Inflammatory macrophage treated with lipopolysaccharide for 1 hour (primary cell): Measurements from ENCODE around the gene TOR1AIP1.
A peak's percentile ranks its signal among the peaks of the same experiment; 100 is the strongest.
"Not testable (repeated sequence)": the region's sequence is repeated elsewhere in the genome, so short reads cannot be mapped to it uniquely, and the experiment has no call there.

Experiments
- DNase-seq, 2 donors: peaks; one replicate each; pipeline ENCODE4 v3.0.0-alpha.2; 2020 to 2022

TOR1AIP1 gene

GRCh38 chr1:179941454-179941853 lies 59.4 kb downstream of the TOR1AIP1 start:
- DNase-seq = no peak

- DNase-seq = peak; percentile 52 to 61
These were observed 68.6 kb downstream of the TOR1AIP1 start for GRCh38 chr1:179950651-179951050.

- DNase-seq = no peak
These were observed 69.5 kb downstream of the TOR1AIP1 start for GRCh38 chr1:179951383-179952144.

- DNase-seq = peak; percentile 55 to 59
These were observed 70.1 kb downstream of the TOR1AIP1 start for GRCh38 chr1:179952186-179952585.

- peak; percentile 63 to 69 for DNase-seq
These were observed 71.9 kb downstream of the TOR1AIP1 start for GRCh38 chr1:179953974-179954492.

- peak; percentile 96 for DNase-seq
These were observed 72.6 kb downstream of the TOR1AIP1 start, which contains the start of gene CEP350 for GRCh38 chr1:179954493-179955286. Gene CEP350, plus strand, starts transcription at chr1:179954810. Its CDS starts 31,372 bp downstream, at chr1:179986182.

- DNase-seq = peak; percentile 72 to 79
These were observed 73.2 kb downstream of the TOR1AIP1 start for GRCh38 chr1:179955287-179955680.

- no peak for DNase-seq
These were observed 73.6 kb downstream of the TOR1AIP1 start for GRCh38 chr1:179955731-179956130.

GRCh38 chr1:179958359-179958758 lies 76.3 kb downstream of the TOR1AIP1 start:
- DNase-seq = no peak

- DNase-seq = not testable (repeated sequence)
These were observed 80.1 kb downstream of the TOR1AIP1 start for GRCh38 chr1:179962168-179962567.

- no peak for DNase-seq
These were observed 84.5 kb downstream of the TOR1AIP1 start for GRCh38 chr1:179966551-179966950.

- no peak for DNase-seq
These were observed 86.4 kb downstream of the TOR1AIP1 start for GRCh38 chr1:179968284-179968993.

GRCh38 chr1:179968994-179969919 lies 87.2 kb downstream of the TOR1AIP1 start:
- DNase-seq = no peak
